GM12878 (cell line): ENCODE measurements around the gene TP53I11. TPM values are rescaled to one million over a fixed set of nuclear protein-coding genes. Genes with fewer than 3 reads are reported as not detected.

ENCODE experiments used
- ATAC-seq: fragments of 200-7000 bp; cut with Tn5 transposase; 3 replicates; pipeline ENCODE4 v1.9.1; 2020; ENCODE audit warnings: mild to moderate bottlenecking, moderate library complexity
- BruUV-seq: library from RNA; stranded (reverse); fragments of 400-500 nt; replicated peaks from 2 replicates; lab custom pipeline; 2021; lab: Mats Ljungman, UMichigan
- CTCF ChIA-PET: fragments of 300-600 bp; sonication (Branson Sonifier 250); formaldehyde crosslinking; extraction: SDS; loops from one replicate; lab custom pipeline; 2021; ENCODE audit warnings: inconsistent platforms; lab: Yijun Ruan, JAX
- POLR2A ChIA-PET: fragments of 350-600 bp; formaldehyde crosslinking; extraction: SDS; loops from one replicate; lab custom pipeline; 2021; ENCODE audit warnings: inconsistent platforms; lab: Charles Lee
- RAD21 ChIA-PET: fragments of 300-600 bp; sonication (Branson Sonifier 250); formaldehyde crosslinking; loops from one replicate; lab custom pipeline; 2023; ENCODE audit warnings: antibody characterized with exemption; ENCODE audit not compliant: unreplicated experiment; lab: Charles Lee
- SMC1A ChIA-PET: fragments of 300-600 bp; sonication (Branson Sonifier 250); formaldehyde crosslinking; loops from one replicate; lab custom pipeline; 2023; ENCODE audit not compliant: unreplicated experiment, uncharacterized antibody; lab: Charles Lee
- DNase-seq: peaks from one replicate; pipeline ENCODE4 v3.0.0-alpha.2; 2011; ENCODE audit warnings: low read depth, low spot score
- FAIRE-seq: peaks from 3 replicates; lab custom pipeline; 2011; peaks lifted over from hg19 to GRCh38; lab: Jason Lieb, UNC
- H2AFZ ChIP-seq: 2 replicates; pipeline ENCODE4 v1.6.0; 2011; ENCODE audit warnings: low read depth, low read length, control low read depth; ENCODE audit not compliant: control insufficient read depth
- H3K27ac ChIP-seq: 2 replicates; pipeline ENCODE4 v1.5.1; 2011; ENCODE audit warnings: control low read depth; ENCODE audit not compliant: control insufficient read depth, insufficient read depth
- H3K27me3 ChIP-seq, 2 experiments: replicated peaks in 1 of 2; 2 replicates each; pipeline versions ENCODE4 v1.6.0 to v1.6.1; 2011; ENCODE audit warnings: low read length in 1 of 2; ENCODE audit not compliant: control insufficient read depth in 2 of 2, insufficient read depth in 2 of 2
- H3K36me3 ChIP-seq, 2 experiments: 2 replicates each; pipeline ENCODE4 v1.5.1; 2011; ENCODE audit warnings: low read length in 1 of 2; ENCODE audit not compliant: control insufficient read depth in 2 of 2, insufficient read depth in 2 of 2
- H3K4me1 ChIP-seq: 2 replicates; pipeline ENCODE4 v1.6.1; 2011; ENCODE audit warnings: mild to moderate bottlenecking, low read length, moderate library complexity, mixed read lengths; ENCODE audit not compliant: control insufficient read depth, insufficient read depth
- H3K4me2 ChIP-seq: 2 replicates; pipeline ENCODE4 v1.6.0; 2011; ENCODE audit warnings: control low read depth; ENCODE audit not compliant: control insufficient read depth, insufficient read depth
- H3K4me3 ChIP-seq: fragments of 200-600 bp; sonication (generic); 2 replicates; pipeline ENCODE4 v1.5.1; 2016
- H3K79me2 ChIP-seq: 2 replicates; pipeline ENCODE4 v1.6.0; 2011; ENCODE audit warnings: low read length; ENCODE audit not compliant: control insufficient read depth, insufficient read depth
- H3K9ac ChIP-seq: 2 replicates; pipeline ENCODE4 v1.8.0; 2011; ENCODE audit warnings: low read length, control low read depth, mixed read lengths; ENCODE audit not compliant: control insufficient read depth, insufficient read depth
- H3K9me3 ChIP-seq: replicated peaks from 3 replicates; pipeline ENCODE4 v1.5.1; 2011; ENCODE audit warnings: mild to moderate bottlenecking, low read length; ENCODE audit not compliant: control insufficient read depth, insufficient read depth
- H4K20me1 ChIP-seq: 2 replicates; pipeline ENCODE4 v1.6.0; 2011; ENCODE audit not compliant: control insufficient read depth, insufficient read depth
- CBX5 ChIP-seq: sonication (generic); IDR thresholded peaks from 2 replicates; pipeline ENCODE4 v1.6.1; 2016; ENCODE audit warnings: low read depth, moderate library complexity, mild to moderate bottlenecking, inconsistent platforms
- EGR1 ChIP-seq, 2 experiments: IDR thresholded peaks; 1 replicate in 1 of 2; 2 replicates in 1 of 2; pipeline ENCODE4 v1.6.1; 2011 to 2012; ENCODE audit warnings: low read depth in 2 of 2, low read length in 2 of 2, borderline replicate concordance in 1 of 2, mild to moderate bottlenecking in 1 of 2, moderate library complexity in 1 of 2
- FOS ChIP-seq: IDR thresholded peaks from 3 replicates; pipeline ENCODE4 v1.6.1; 2011; ENCODE audit warnings: borderline replicate concordance; ENCODE audit not compliant: insufficient read length; ENCODE audit errors: extremely low read depth
- IKZF1 ChIP-seq: fragments of 450-650 bp; conservative IDR thresholded peaks from 2 replicates; pipeline ENCODE4 v1.6.1; 2017; ENCODE audit warnings: antibody characterized with exemption, mild to moderate bottlenecking
- NR2C2 ChIP-seq: IDR thresholded peaks from 2 replicates; pipeline ENCODE4 v1.6.1; 2011; ENCODE audit warnings: borderline replicate concordance, low read depth; ENCODE audit not compliant: control insufficient read depth, insufficient read length
- TCF7 ChIP-seq: IDR thresholded peaks from 2 replicates; pipeline ENCODE4 v1.6.1; 2014; ENCODE audit warnings: antibody characterized with exemption, borderline replicate concordance
- WGBS: methylation state at CpG from one replicate; pipeline ENCODE4 v1.1.6; 2016; ENCODE audit warnings: low lambda C conversion rate; ENCODE audit not compliant: insufficient replicate concordance, insufficient coverage; ENCODE audit errors: missing lambda C conversion rate; 5-methylcytosine and 5-hydroxymethylcytosine counted together
- in situ Hi-C: fragments of 300-500 bp; cut with MboI; formaldehyde crosslinking; loops from 9 replicates; pipeline ENCODE4 v1.14.3; 2018; ENCODE audit warnings: mixed read lengths
- intact Hi-C: fragments of 100-400 bp; cut with micrococcal nuclease; formaldehyde crosslinking; loops from one replicate; pipeline ENCODE4 v1.14.2; 2022; ENCODE audit not compliant: unreplicated experiment
- polyA plus RNA-seq, 11 experiments: library from polyadenylated mRNA; depleted of rRNA in 4 of 11; unstranded in 6 of 11; stranded (reverse) in 5 of 11; fragments of >200 nt; fragmentation: Nextera tagmentation in 4 of 11; fragmentation: Illumina TruSeq in 1 of 11; extraction: Ambion mirVana in 4 of 11; extraction: Trizol in 1 of 11; gene quantifications; 1 replicate in 1 of 11; 2 replicates in 10 of 11; pipeline versions ENCODE4 v1.2.1 to v1.2.3, GENCODE V29; 2011 to 2016; ENCODE audit warnings: inconsistent platforms in 2 of 11, missing spikeins in 2 of 11, low read depth in 1 of 11
- total RNA-seq, 4 experiments: library from RNA; depleted of rRNA in 3 of 4; stranded (reverse); fragments of >200 nt in 3 of 4; fragmentation: Illumina TruSeq in 1 of 4; extraction: Trizol in 1 of 4; gene quantifications; 2 replicates each; pipeline versions ENCODE4 v1.2.1 to v1.2.3, GENCODE V29; 2013 to 2021
- TF ChIP-seq, protein P1 (sequence below): fragments of 450-650 bp; formaldehyde crosslinking; IDR thresholded peaks from 2 replicates; pipeline ENCODE4 v1.5.0; 2022; ENCODE audit warnings: mild to moderate bottlenecking, missing genetic modification characterization
- TF ChIP-seq, protein P2 (sequence below): fragments of 450-650 bp; IDR thresholded peaks from 2 replicates; pipeline ENCODE4 v1.6.1; 2016; ENCODE audit warnings: mild to moderate bottlenecking
- TF ChIP-seq, protein P3 (sequence below): IDR thresholded peaks from 2 replicates; pipeline ENCODE4 v1.6.1; 2012; ENCODE audit warnings: improper control_type of control experiment, low read depth, low read length; ENCODE audit not compliant: insufficient replicate concordance
- TF ChIP-seq, protein P4 (sequence below): fragments of 450-650 bp; IDR thresholded peaks from 2 replicates; pipeline ENCODE4 v1.6.1; 2017; ENCODE audit warnings: antibody characterized with exemption, mild to moderate bottlenecking, moderate library complexity

TP53I11 gene
- total and polyA plus RNA-seq, 10 of the 15 experiments (the other 5 are each of a cell fraction or from before 2014, with no cell fraction given): 0.03 to 0.28 (median 0.17) TPM; not detected in 3

DNA sequence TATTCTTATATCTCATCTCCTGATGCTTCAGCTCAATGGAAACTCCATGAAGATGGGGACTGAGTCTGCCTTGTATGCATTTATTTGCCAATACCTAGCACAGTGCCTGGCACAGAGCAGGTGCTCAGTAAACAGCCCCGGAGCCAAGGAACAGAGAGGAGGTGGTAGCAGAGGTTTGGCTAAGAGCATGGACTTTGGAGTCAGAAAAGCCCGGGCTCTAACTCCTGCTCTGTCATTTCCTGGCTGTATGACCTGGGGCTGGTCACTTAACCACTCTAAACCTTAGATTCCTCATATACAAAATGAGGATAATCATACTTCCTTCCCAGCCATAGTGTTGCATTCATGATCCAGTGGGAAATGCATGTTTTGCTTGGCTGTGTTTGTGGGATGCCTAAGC, 36.6 kb downstream of the TP53I11 start:
- no TSS peak for BruUV-seq
- in situ Hi-C loops: loop anchor here (5.0 to 10.0 kb wide), 2 partner anchors 189 to 357 kb away; partner anchors contain the start of gene TSPAN18

More for the DNA sequence above, 36.6 kb downstream of the TP53I11 start:
- 37% methylated on average over 2 of the region's 2 CpGs for WGBS
- no peak overlapping the region for H3K9ac ChIP-seq
- ChIA-PET CTCF (interaction anchor here (0.6 to 1.2 kb wide), 3 partner anchors 13 to 357 kb away, joined by 3 to 5 read pairs (median 4); no protein-coding TSS in a partner anchor), POLR2A (no interaction called here), RAD21 (no interaction called here), SMC1A (no interaction called here)
- no peak overlapping the region for H3K27ac ChIP-seq
- H2AFZ ChIP-seq: no peak overlapping the region
- H3K4me3 ChIP-seq: no peak overlapping the region
- H3K9me3 ChIP-seq: no peaks in the 10 kb centered on the region
- H3K4me2 ChIP-seq: no peak overlapping the region
- H3K4me1 ChIP-seq: peaks cover 7% of the 10 kb centered on the region
- no peaks in the 10 kb centered on the region for H3K79me2 ChIP-seq
- no peaks in the 10 kb centered on the region; a peak in 1 of 4 replicates for H3K27me3 ChIP-seq
- ATAC-seq: no peak
- H4K20me1 ChIP-seq: no peaks in the 10 kb centered on the region
- TF ChIP-seq NR2C2 (no peak), TCF7 (no peak), EGR1 (IDR thresholded peaks at IDR 0.05; ENCODE audit: borderline replicate concordance in 1 of 2, low read depth in 2 of 2, low read length in 2 of 2) (no peak), CBX5 (no peak), FOS (no peak), IKZF1 (no peak)
- TF ChIP-seq, protein P1, sequence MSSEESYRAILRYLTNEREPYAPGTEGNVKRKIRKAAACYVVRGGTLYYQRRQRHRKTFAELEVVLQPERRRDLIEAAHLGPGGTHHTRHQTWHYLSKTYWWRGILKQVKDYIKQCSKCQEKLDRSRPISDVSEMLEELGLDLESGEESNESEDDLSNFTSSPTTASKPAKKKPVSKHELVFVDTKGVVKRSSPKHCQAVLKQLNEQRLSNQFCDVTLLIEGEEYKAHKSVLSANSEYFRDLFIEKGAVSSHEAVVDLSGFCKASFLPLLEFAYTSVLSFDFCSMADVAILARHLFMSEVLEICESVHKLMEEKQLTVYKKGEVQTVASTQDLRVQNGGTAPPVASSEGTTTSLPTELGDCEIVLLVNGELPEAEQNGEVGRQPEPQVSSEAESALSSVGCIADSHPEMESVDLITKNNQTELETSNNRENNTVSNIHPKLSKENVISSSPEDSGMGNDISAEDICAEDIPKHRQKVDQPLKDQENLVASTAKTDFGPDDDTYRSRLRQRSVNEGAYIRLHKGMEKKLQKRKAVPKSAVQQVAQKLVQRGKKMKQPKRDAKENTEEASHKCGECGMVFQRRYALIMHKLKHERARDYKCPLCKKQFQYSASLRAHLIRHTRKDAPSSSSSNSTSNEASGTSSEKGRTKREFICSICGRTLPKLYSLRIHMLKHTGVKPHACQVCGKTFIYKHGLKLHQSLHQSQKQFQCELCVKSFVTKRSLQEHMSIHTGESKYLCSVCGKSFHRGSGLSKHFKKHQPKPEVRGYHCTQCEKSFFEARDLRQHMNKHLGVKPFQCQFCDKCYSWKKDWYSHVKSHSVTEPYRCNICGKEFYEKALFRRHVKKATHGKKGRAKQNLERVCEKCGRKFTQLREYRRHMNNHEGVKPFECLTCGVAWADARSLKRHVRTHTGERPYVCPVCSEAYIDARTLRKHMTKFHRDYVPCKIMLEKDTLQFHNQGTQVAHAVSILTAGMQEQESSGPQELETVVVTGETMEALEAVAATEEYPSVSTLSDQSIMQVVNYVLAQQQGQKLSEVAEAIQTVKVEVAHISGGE (CRISPR knock-in tag): no peak
- TF ChIP-seq, protein P2, sequence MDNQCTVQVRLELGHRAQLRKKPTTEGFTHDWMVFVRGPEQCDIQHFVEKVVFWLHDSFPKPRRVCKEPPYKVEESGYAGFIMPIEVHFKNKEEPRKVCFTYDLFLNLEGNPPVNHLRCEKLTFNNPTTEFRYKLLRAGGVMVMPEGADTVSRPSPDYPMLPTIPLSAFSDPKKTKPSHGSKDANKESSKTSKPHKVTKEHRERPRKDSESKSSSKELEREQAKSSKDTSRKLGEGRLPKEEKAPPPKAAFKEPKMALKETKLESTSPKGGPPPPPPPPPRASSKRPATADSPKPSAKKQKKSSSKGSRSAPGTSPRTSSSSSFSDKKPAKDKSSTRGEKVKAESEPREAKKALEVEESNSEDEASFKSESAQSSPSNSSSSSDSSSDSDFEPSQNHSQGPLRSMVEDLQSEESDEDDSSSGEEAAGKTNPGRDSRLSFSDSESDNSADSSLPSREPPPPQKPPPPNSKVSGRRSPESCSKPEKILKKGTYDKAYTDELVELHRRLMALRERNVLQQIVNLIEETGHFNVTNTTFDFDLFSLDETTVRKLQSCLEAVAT: no peak
- TF ChIP-seq, protein P3, sequence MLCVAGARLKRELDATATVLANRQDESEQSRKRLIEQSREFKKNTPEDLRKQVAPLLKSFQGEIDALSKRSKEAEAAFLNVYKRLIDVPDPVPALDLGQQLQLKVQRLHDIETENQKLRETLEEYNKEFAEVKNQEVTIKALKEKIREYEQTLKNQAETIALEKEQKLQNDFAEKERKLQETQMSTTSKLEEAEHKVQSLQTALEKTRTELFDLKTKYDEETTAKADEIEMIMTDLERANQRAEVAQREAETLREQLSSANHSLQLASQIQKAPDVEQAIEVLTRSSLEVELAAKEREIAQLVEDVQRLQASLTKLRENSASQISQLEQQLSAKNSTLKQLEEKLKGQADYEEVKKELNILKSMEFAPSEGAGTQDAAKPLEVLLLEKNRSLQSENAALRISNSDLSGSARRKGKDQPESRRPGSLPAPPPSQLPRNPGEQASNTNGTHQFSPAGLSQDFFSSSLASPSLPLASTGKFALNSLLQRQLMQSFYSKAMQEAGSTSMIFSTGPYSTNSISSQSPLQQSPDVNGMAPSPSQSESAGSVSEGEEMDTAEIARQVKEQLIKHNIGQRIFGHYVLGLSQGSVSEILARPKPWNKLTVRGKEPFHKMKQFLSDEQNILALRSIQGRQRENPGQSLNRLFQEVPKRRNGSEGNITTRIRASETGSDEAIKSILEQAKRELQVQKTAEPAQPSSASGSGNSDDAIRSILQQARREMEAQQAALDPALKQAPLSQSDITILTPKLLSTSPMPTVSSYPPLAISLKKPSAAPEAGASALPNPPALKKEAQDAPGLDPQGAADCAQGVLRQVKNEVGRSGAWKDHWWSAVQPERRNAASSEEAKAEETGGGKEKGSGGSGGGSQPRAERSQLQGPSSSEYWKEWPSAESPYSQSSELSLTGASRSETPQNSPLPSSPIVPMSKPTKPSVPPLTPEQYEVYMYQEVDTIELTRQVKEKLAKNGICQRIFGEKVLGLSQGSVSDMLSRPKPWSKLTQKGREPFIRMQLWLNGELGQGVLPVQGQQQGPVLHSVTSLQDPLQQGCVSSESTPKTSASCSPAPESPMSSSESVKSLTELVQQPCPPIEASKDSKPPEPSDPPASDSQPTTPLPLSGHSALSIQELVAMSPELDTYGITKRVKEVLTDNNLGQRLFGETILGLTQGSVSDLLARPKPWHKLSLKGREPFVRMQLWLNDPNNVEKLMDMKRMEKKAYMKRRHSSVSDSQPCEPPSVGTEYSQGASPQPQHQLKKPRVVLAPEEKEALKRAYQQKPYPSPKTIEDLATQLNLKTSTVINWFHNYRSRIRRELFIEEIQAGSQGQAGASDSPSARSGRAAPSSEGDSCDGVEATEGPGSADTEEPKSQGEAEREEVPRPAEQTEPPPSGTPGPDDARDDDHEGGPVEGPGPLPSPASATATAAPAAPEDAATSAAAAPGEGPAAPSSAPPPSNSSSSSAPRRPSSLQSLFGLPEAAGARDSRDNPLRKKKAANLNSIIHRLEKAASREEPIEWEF: no peak
- TF ChIP-seq, protein P4, sequence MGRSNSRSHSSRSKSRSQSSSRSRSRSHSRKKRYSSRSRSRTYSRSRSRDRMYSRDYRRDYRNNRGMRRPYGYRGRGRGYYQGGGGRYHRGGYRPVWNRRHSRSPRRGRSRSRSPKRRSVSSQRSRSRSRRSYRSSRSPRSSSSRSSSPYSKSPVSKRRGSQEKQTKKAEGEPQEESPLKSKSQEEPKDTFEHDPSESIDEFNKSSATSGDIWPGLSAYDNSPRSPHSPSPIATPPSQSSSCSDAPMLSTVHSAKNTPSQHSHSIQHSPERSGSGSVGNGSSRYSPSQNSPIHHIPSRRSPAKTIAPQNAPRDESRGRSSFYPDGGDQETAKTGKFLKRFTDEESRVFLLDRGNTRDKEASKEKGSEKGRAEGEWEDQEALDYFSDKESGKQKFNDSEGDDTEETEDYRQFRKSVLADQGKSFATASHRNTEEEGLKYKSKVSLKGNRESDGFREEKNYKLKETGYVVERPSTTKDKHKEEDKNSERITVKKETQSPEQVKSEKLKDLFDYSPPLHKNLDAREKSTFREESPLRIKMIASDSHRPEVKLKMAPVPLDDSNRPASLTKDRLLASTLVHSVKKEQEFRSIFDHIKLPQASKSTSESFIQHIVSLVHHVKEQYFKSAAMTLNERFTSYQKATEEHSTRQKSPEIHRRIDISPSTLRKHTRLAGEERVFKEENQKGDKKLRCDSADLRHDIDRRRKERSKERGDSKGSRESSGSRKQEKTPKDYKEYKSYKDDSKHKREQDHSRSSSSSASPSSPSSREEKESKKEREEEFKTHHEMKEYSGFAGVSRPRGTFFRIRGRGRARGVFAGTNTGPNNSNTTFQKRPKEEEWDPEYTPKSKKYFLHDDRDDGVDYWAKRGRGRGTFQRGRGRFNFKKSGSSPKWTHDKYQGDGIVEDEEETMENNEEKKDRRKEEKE: no peak
- H3K36me3 ChIP-seq: no peaks in the 10 kb centered on the region
- no peak for FAIRE-seq
- no peak for DNase-seq
- intact Hi-C loops: loop anchor here (10.0 kb wide), 2 partner anchors 259 to 629 kb away; no protein-coding TSS in a partner anchor
